ENCODE data around the gene DVL2.
A peak's percentile ranks its signal among the peaks of the same experiment; 100 is the strongest.

Gene DVL2

DNA sequence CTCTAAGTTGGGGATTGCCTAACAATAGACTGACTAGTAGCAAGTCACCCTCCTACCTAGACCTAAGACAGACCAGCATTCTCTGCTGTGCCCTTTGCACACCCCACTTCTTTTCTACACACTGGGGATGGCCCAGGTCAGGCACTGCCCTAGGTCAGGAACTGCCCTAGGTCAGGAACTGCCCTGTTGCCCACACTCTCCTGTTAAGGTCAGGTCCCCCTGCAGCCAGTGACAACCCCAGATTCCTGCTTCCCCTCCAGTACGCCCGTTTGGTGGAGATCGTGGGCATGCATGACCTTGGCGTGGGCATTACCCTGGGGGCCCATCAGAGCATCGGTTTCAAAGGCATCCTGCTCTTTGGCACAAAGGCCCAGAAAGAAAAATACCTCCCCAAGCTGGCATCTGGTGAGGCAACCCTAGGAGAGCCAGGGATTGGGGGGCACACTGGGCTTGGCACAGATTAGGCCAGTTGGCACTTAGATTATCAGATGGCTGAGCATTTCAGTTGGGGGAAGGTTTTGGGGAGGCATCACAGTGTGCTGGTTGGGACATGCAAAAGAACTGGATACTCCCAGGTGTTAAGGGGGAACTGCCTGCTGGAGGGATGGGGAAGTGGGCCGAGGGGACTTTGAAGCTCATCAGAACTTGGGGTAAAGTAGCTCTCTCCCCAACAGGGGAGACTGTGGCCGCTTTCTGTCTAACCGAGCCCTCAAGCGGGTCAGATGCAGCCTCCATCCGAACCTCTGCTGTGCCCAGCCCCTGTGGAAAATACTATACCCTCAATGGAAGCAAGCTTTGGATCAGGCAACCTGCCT, 12.8 kb downstream of the DVL2 start:
- DNase-seq (no peak), ATAC-seq (no peak)
- Mint-ChIP-seq H3K4me1 (peaks cover 41% of the 10 kb centered on the region), H3K9me3 (no peaks in the 10 kb centered on the region), H3K27me3 (no peaks in the 10 kb centered on the region), H3K4me3 (peak overlapping the region; percentile 93), H3K27ac (peak overlapping the region; percentile 35), H3K36me3 (ENCODE audit: low read depth) (peaks cover 22% of the 10 kb centered on the region)

DNA sequence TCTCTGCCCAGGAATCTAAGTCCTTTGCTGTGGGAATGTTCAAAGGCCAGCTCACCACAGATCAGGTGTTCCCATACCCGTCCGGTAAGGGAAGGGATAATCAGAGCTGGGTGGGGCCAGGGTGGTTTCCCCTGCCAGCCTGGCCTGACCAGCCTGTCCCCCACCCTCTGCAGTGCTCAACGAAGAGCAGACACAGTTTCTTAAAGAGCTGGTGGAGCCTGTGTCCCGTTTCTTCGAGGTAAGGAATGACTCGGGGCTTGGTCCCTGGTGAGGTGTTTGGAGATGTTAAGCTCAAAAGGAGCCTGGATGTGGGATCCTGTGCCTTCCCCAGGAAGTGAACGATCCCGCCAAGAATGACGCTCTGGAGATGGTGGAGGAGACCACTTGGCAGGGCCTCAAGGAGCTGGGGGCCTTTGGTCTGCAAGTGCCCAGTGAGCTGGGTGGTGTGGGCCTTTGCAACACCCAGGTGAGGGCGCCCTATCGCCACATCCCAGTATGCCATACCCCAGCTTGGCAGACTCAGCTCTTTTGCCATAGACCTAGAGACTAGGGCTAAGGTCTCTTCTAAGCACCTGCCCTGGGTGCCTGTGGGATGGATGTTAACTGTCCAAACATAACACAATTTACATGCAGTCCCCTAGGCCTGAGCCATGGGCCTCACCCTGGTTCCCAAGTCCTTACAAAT, 13.6 kb downstream of the DVL2 start:
- Mint-ChIP-seq H3K27me3 (no peaks in the 10 kb centered on the region), H3K4me1 (peaks cover 49% of the 10 kb centered on the region), H3K27ac (peak overlapping the region; percentile 95), H3K4me3 (peak overlapping the region; percentile 93), H3K9me3 (no peaks in the 10 kb centered on the region), H3K36me3 (ENCODE audit: low read depth) (peaks cover 22% of the 10 kb centered on the region)
- DNase-seq (peak; percentile 66), ATAC-seq (peak; percentile 42)

DNA sequence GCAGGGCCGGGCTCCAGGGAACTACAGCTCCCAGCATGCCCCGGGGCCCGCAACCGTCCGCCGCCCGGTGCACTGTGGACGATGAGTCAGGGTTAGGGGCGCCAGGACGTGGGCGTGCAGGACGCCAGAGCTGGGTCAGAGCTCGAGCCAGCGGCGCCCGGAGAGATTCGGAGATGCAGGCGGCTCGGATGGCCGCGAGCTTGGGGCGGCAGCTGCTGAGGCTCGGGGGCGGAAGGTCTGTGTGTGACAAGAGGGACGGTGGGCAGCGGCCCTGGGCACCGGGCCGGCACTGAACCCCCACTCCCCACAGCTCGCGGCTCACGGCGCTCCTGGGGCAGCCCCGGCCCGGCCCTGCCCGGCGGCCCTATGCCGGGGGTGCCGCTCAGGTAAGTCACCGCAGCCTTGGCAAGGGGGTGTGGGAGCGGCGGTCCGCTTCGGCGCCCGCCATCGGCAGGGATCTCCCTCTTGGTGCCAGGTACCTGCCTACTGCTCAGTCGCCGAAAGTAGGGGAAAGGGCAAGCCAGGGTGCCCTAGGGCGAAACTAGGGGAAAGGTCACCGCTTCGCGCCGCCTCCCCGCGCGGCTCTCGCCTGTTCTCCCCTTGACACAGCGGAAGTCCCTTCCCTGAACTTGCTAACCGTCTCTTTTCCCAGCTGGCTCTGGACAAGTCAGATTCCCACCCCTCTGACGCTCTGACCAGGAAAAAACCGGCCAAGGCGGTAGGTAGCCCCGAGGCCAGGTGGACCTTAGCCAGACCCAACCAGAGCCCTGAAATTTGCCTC, 14.3 kb downstream of the DVL2 start, which contains the start of the genes ACADVL and DLG4:
Gene ACADVL, plus strand, starts transcription at position 127 of the 781 bp plus-strand sequence. Its CDS starts 47 bp downstream, at position 174.
Gene DLG4, minus strand, starts transcription at position 25 of the 781 bp plus-strand sequence.
- peaks cover 22% of the 10 kb centered on the region for H3K36me3 Mint-ChIP-seq (ENCODE audit: low read depth)
- peak; percentile 72 for ATAC-seq
- peaks cover 54% of the 10 kb centered on the region for H3K4me1 Mint-ChIP-seq
- H3K9me3 Mint-ChIP-seq, result no peaks in the 10 kb centered on the region
- peak; percentile 88 for DNase-seq
- H3K4me3 Mint-ChIP-seq, result peak within 1 kb of the TSS; percentile 93
- H3K27ac Mint-ChIP-seq, result peak within 1 kb of the TSS; percentile 95
- H3K27me3 Mint-ChIP-seq, result no peaks in the 10 kb centered on the region

DNA sequence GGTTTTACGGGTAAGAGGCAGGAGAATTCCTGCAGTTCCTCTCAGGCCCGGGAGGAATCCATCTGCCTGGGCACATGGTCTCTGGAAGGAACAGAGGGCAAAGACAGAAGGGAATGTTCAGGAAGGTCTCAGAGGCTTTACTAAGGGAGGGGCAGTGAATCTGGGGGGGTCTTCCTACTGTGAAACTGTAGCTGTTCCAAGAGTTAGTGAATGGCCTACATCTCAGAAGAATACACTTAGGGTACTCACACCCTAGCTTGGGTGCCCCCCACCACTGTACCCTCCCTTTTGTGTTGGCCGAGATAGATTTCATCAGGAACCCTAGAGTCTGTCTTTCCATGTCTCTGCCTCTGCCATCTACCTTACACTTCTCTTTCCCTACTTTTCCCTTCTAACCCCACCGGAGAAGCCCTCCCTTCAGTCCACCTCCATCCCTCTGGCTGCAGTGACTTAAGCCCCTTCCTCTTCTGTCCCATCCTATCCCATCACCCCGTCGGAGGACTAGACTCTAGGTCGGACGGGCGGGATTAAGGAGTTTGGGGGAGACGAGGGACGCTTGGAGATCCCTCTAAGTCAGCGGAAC, 15.0 kb downstream of the DVL2 start:
- Mint-ChIP-seq H3K27me3 (no peaks in the 10 kb centered on the region), H3K4me1 (peaks cover 60% of the 10 kb centered on the region), H3K4me3 (peak overlapping the region; percentile 93), H3K9me3 (no peaks in the 10 kb centered on the region), H3K36me3 (ENCODE audit: low read depth) (peaks cover 22% of the 10 kb centered on the region), H3K27ac (peak overlapping the region; percentile 95)
- DNase-seq, result no peak
- ATAC-seq, result no peak

DNA sequence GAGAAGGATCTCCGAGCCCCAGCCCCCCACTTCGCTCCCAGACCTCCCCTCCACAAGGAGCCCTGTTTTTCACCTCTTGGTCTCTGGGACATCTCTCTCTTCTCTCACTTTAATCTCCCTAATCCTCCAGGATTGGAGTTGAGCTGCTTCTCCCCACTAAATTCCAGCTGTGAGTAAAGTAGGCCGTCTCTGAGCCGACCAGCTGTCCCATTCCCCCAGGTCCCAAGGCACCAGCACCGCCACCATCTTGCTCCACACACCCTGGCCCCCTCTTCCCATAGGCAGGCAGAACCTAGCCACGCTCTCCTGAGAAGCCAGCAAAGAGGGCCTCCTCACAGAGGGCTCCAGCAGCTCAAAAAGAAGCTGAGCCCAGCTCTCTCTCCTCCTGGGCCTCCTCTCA, 15.6 kb downstream of the DVL2 start:
- H3K4me3 Mint-ChIP-seq, result peak overlapping the region; percentile 93
- no peak for DNase-seq
- H3K4me1 Mint-ChIP-seq, result peaks cover 65% of the 10 kb centered on the region
- H3K36me3 Mint-ChIP-seq (ENCODE audit: low read depth), result peaks cover 19% of the 10 kb centered on the region
- H3K9me3 Mint-ChIP-seq, result no peaks in the 10 kb centered on the region
- H3K27me3 Mint-ChIP-seq, result no peaks in the 10 kb centered on the region
- H3K27ac Mint-ChIP-seq, result peak overlapping the region; percentile 95
- ATAC-seq, result no peak

DNA sequence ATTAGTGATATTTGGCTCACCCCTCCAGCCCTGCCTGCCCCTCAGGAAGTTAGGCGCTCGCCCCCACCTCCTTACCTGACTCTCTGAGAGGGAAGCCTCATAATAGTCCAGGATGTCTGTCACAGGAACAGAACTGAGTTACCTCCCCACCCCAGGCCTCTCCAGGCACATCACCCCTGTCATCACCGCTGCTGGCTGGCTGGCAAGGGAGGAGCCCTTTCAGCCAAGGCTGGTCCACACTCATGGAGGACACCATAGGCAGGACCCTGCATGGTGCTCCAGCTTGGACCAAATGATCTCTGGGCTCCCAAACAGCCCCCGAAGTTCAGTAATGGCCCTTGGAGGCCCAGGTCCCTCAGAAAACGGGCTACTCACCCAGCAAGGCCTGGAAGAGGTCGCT, 16.2 kb downstream of the DVL2 start:
- Mint-ChIP-seq H3K27ac (peak overlapping the region; percentile 49), H3K4me3 (peak overlapping the region; percentile 41), H3K4me1 (peaks cover 70% of the 10 kb centered on the region), H3K27me3 (peaks cover 2% of the 10 kb centered on the region), H3K36me3 (ENCODE audit: low read depth) (peaks cover 14% of the 10 kb centered on the region), H3K9me3 (no peaks in the 10 kb centered on the region)
- DNase-seq (peak; percentile 24), ATAC-seq (no peak)

DNA sequence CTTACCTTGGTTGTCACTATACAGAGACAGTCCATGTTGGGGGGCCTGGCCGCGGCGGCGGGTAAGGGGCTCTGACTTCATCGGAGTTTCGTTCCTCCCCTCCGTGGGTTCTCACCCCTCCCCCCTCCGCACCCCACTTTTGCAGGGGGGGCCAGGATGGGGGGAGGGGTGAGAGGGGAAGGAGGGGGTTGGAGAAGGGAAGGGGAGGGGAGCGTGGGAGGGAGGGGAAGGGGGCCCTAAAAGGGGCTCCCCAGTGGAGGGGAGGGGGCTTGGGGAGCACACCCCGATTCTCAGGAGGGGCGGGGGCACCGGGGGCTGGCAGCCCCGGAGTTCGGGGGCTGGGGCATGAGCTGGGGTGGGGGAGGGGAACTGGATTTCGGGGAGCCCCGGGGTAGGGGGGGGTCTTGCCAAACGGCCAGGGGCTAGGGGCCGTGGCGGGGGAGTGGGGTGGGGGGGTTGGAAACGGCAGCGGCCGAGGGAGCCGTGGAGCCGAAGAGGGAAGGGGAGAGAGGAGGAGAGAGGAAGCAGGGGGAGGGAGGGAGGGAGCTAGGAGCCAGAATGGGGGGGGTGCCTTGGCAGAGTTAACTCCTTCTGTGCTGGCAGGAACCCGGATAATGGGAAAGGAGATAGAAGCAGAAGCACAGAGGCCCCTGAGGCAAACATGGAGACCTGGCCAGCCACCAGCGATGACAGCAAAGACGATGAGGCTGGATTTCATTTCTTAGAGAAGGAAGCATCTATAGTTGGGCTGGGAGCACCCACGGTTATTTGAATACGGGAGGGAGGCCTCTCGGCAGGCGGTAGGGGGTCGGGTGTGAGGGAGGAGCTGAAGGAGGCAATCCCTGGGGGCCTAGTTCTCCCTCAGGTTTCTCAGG, 17.0 kb downstream of the DVL2 start:
- ATAC-seq (no peak), DNase-seq (peak; percentile 40)
- Mint-ChIP-seq H3K36me3 (ENCODE audit: low read depth) (peaks cover 6% of the 10 kb centered on the region), H3K27me3 (peaks cover 2% of the 10 kb centered on the region), H3K9me3 (no peaks in the 10 kb centered on the region), H3K4me1 (peaks cover 71% of the 10 kb centered on the region), H3K27ac (peak overlapping the region; percentile 49), H3K4me3 (peak overlapping the region; percentile 72)

DNA sequence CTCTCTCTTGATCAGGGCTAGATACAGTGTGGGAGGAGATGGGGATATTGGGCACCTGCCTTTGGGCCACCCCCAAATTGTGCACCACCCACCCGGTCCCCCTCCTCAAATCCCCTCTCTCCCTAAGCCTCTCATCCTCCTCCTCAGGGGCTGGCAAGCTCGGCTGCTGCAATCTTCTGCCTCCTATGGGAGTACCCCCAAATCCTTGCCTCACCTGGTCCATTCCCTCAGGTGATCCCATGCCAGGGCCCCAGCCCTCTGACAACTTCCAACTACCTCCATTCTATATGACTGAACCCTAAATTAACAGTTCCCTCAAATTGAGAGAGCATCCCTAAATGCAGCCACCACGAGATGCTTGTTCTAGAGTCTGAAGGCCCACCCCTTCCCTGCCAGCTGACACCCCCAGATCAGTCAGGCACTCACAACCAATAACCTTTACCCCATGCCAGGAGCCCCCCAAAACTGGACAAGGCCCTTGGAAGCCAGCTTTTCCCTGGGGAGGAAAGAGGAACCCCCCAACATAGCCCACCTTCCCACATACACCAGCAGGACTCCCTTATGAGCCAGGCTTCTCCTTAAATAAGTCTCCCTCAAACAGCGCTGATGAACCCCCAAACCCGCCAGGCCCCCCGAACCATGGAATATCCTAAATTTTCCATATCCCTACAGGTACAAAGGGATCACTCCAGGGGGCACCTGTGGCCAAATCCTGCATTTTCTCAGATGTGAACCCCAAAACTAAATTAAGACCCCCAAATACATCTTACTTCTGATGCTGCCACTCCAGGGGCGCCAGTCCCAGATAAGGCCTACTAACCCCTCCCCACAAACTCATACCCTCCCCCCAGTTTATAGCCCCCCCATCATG, 17.8 kb downstream of the DVL2 start:
- peaks cover 2% of the 10 kb centered on the region for H3K27me3 Mint-ChIP-seq
- DNase-seq (no peak), ATAC-seq (no peak)
- no peaks in the 10 kb centered on the region for H3K9me3 Mint-ChIP-seq
- peaks cover 69% of the 10 kb centered on the region for H3K4me1 Mint-ChIP-seq
- peak overlapping the region; percentile 29 for H3K27ac Mint-ChIP-seq
- H3K36me3 Mint-ChIP-seq (ENCODE audit: low read depth), result peaks cover 5% of the 10 kb centered on the region
- H3K4me3 Mint-ChIP-seq, result peak overlapping the region; percentile 72

DNA sequence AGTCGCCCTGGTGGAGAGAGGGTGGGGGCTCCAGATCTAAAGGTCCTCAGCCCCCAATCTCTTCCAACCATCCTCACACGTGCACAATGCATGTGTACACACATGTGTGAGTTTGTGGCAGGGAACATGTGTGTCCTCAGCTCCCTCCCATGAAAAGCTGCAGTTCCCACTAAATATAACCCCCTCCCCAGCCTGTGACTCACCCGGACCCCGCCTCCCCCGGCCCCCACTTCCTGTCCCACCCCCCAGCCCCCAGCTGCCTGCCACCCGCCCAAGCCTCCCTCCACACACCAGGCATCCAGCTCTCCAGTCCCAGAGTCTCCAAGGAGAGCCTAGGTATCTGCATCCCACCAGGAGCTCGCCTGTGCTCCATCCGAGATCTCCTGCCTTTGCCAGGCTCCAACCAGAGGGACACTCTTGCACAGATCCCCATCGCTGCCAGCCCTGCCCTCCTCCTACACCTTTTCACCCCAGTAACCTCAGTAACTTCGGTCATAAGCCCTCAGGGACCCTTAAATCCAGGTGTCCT, 18.6 kb downstream of the DVL2 start:
- ATAC-seq (no peak), DNase-seq (no peak)
- no peaks in the 10 kb centered on the region for H3K36me3 Mint-ChIP-seq (ENCODE audit: low read depth)
- H3K27ac Mint-ChIP-seq, result peak overlapping the region; percentile 85
- H3K4me1 Mint-ChIP-seq, result peaks cover 65% of the 10 kb centered on the region
- H3K27me3 Mint-ChIP-seq, result peaks cover 2% of the 10 kb centered on the region
- H3K9me3 Mint-ChIP-seq, result no peaks in the 10 kb centered on the region
- peak overlapping the region; percentile 84 for H3K4me3 Mint-ChIP-seq

DNA sequence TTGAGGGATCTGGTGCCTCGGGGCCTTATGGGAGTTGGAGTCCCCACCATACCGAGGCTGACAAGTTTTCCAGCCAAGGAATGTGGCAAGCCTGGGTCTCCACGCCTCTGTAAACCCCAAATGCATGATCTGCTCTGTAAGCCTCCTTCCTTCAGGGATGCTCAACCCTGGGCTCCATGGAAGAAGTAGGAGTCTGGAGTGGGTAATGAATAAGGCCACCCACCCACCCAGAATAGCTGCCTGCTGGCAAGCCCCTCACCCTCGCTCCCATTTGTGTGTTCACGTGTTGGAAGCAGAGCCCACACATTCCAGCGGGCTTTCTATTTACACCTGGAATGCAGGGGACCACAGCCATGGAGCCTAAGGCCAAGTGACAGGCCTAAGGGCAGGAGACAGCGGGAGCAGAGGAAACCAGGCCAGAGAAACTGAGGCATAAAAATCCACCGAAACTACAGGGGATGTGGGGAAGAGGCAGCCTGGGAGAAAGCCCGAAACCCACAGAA, 19.1 kb downstream of the DVL2 start:
- H3K27me3 Mint-ChIP-seq, result peaks cover 2% of the 10 kb centered on the region
- DNase-seq, result no peak
- no peaks in the 10 kb centered on the region for H3K36me3 Mint-ChIP-seq (ENCODE audit: low read depth)
- ATAC-seq, result no peak
- H3K4me3 Mint-ChIP-seq, result peak overlapping the region; percentile 84
- H3K27ac Mint-ChIP-seq, result peak overlapping the region; percentile 85
- no peaks in the 10 kb centered on the region for H3K9me3 Mint-ChIP-seq
- peaks cover 61% of the 10 kb centered on the region for H3K4me1 Mint-ChIP-seq

DNA sequence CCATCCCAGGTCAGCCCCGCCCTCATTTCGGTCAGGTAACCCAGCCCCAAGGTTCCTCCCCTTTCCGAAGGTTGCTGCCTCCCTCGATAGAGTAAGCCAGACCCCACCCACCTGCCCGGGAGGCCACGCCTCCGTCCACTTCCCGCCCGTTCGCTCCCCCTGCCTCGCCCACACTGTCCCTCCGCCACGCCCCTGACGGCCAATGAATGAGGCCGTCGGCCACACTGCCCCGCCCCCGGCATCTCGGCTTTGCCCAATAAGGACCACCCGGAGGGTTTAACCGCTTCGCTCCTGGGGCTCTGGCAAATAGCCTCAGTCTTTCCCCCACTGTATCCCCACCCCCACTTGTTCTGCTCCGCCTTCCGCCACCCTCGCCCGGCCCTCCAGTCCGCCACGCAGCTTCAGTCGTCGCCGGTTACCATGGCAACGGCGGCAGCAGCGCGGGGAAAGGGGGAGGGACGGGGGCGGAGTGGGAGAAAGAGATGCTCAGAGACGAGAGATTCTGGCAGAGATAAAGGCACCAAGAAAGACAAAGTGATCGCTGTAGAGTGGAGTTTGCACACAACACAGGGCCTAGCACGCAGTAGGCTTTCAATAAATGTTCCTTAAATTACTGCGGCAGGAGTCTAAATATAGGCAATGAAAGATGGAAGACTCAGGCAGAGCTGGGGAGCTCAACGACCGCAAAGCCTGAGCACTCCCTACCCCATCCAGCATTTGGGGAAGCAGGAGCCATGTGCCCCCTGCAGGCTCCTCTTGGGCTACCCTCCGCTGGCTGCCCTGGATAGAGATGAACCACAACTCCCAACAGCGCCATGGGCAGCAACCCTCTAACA, 19.8 kb downstream of the DVL2 start:
- Mint-ChIP-seq H3K9me3 (no peaks in the 10 kb centered on the region), H3K4me1 (peaks cover 58% of the 10 kb centered on the region)

DNA sequence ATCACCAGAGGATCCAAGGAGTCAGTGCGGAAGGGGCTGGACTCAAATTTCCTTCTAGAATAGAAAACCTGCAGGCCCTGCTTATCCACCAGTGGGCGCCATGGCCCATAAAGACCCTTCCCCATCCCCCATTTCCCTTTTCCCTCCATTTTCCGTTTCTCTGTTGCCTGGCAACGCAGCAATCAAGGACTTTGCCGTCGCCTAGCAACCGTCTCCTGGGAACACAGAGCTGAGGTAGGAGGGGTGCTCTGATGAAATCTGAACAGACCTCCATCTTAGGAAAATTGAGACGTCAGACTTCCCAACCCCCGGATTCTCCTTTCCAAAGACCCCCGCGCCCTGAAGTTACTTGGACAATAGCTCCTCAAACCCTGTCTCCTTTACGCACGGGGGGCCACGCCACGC, 20.4 kb downstream of the DVL2 start:
- no peaks in the 10 kb centered on the region for H3K9me3 Mint-ChIP-seq
- no peaks in the 10 kb centered on the region for H3K36me3 Mint-ChIP-seq (ENCODE audit: low read depth)
- peak overlapping the region; percentile 85 for H3K27ac Mint-ChIP-seq
- peaks cover 54% of the 10 kb centered on the region for H3K4me1 Mint-ChIP-seq
- no peak for ATAC-seq
- peaks cover 2% of the 10 kb centered on the region for H3K27me3 Mint-ChIP-seq
- DNase-seq, result no peak
- peak overlapping the region; percentile 84 for H3K4me3 Mint-ChIP-seq

More for the DNA sequence above, 19.8 kb downstream of the DVL2 start:
- ATAC-seq (peak; percentile 81), DNase-seq (peak; percentile 100)
- Mint-ChIP-seq H3K36me3 (ENCODE audit: low read depth) (no peaks in the 10 kb centered on the region), H3K27me3 (peaks cover 2% of the 10 kb centered on the region), H3K4me3 (peak overlapping the region; percentile 84), H3K27ac (peak overlapping the region; percentile 85)

Data from activated naive CD8-positive, alpha-beta T cell treated with anti-CD3 and anti-CD28 coated beads, Interleukin-2, amount 50 U/mL, for 24 hours (primary cell).